ENCODE results near the gene IFITM1.

- no peak for TF ChIP-seq CTCF (IDR thresholded peaks at IDR 0.05; ENCODE audit: poor library complexity, severe bottlenecking)
- TF ChIP-seq RAD21 (conservative IDR thresholded peaks at IDR 0.05), result no peak
- no peak for TF ChIP-seq EP300 (conservative IDR thresholded peaks at IDR 0.05; ENCODE audit: poor library complexity, severe bottlenecking)
- no peak for TF ChIP-seq EZH2 (IDR thresholded peaks at IDR 0.05; ENCODE audit: borderline replicate concordance, insufficient read depth, low read length, poor library complexity, severe bottlenecking)
- TF ChIP-seq POLR2AphosphoS5 (IDR thresholded peaks at IDR 0.05), result no peak
- no peak for TF ChIP-seq MXI1 (conservative IDR thresholded peaks at IDR 0.05; ENCODE audit: poor library complexity, severe bottlenecking)
- no peak for TF ChIP-seq TAF1 (IDR thresholded peaks at IDR 0.05; ENCODE audit: low read depth)
- no peak for TF ChIP-seq REST (IDR thresholded peaks at IDR 0.05; ENCODE audit: borderline replicate concordance)
- TF ChIP-seq SMC3 (conservative IDR thresholded peaks at IDR 0.05; ENCODE audit: poor library complexity), result no peak
These were observed 42.8 kb downstream of the IFITM1 start for GRCh38 chr11:356610-357009.

Measured in neural cell (in vitro differentiated cells).